Putamen (tissue), 1 donor: ENCODE measurements around the gene RELL2.
"Not testable (repeated sequence)": the region's sequence is repeated elsewhere in the genome, so short reads cannot be mapped to it uniquely, and the experiment has no call there.

Experiments
- DNase-seq: peaks from one replicate; pipeline ENCODE4 v3.0.0-alpha.2; 2016; ENCODE audit warnings: low spot score

Gene RELL2

DNA sequence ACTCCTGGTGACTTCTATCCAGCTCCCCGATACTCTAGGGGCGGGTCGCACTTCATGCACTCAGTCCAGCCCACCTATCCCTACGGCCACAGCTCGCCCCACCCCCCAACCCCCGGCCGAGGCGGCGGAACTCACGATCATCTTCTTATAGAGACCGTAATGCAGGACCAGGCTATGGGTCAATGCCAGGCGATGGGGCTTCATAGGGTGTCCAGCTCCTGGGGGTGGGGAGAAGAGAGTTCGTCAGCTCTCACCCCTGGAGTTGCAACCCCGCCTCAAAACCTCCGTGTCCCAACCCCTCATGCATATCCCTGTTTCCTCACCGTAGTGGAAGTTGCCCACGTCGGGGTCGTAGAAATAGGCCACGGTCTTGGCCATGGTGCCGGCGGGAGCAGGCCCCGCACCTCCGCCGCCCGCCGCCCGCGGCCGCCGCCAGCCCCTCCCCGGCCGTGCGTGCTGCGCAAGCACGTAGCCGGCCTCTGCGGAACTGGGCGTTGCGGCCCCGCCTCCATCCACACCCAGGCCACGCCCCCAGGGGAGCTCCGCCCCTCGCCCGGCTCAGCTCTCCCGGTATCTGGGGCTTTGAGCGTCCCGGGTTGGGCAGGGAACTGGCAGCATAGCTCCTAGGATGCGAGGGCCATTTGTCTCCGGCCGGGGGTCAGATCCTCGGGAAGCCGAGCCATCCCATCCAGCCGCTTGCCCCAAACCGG, at the start of gene RELL2, which contains the start of gene HDAC3:
Gene RELL2, plus strand, starts transcription at position 585 of the 710 bp plus-strand sequence. CDS start 1,229 bp downstream, outside the sequence.
Gene HDAC3, minus strand, starts transcription at position 437 of the 710 bp plus-strand sequence. Its CDS starts 59 bp downstream, at position 378.
- peak; percentile 90 for DNase-seq

DNA sequence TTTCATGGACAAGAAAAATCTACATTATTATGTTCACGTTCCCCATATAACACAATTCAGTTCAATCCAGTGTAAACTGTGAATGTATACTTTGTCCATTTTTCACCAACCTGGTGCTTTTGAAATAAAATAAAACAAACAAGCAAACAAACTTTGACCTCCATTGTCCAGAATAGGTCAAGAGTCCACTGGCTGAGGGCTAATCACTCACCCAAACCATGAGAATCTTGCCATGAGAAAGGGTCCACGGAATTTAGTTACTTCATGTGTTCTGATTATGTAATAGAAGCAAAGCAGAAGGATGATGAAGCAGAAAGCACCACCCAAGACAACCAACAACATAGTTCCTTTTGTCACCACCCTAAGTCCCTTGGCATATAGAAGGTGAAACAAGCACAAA, 46.7 kb upstream of the RELL2 start:
- no peak for DNase-seq

DNA sequence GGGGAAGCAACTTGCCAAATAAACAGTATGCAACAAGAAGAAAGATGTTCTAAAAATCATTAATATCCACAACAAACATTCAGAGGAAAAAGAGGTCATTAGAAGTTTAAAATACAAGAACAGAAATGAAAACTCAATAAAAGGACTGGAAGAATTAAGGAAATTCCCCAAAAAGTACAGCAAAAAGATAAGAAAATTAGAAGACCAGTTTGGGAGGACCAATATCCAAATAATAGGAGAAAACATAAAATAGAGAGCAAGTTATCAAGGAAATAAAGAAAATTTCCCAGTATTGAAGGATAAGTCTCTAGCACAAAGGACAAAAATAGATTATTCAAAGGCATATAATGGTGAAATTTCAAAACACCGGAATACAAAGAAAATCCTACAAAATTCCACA, 39.9 kb upstream of the RELL2 start:
- no peak for DNase-seq

DNA sequence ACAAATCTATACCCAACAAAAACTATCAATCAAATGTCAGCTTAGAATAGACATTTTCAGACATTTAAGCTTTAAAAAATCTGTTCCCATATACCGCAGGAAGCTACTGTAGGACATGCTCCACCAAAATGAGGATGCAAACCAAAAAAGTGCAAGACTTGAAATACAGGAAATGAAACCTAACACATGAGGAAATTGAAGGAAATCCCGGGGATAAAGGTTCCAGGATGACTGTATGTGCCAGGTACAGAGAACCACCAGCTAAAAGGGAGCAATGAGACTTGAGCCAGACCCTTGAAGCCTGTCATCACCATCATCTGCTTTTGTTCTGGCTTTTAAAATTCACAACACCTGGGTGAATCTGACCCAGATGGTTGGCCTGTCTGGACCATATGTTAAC, 39.4 kb upstream of the RELL2 start:
- DNase-seq = no peak

- DNase-seq = no peak
These were observed 39.0 kb upstream of the RELL2 start for GRCh38 chr5:141597814-141598213.

GRCh38 chr5:141598391-141599345, 38.1 kb upstream of the RELL2 start:
- DNase-seq = no peak

DNA sequence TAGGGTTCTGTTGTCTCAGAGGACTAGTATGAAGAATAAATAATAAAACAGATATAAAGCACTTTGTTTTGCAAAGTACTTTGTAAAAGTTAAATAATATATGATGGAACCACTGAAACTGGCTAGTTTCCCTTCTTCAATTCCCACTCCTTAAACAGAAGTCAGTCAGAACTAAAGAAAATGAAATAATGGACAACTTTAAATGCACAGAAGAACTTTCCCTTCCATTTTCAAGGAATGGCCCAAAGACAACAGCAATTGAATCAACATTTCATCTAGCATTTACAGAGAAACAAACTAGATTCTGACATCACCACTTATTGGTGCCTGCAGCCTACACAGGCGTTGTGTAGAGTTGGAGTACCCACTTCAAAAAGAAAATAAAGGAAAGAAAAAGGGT, 34.2 kb upstream of the RELL2 start:
- DNase-seq = no peak

GRCh38 chr5:141603923-141604717, 32.7 kb upstream of the RELL2 start:
- no peak for DNase-seq

DNA sequence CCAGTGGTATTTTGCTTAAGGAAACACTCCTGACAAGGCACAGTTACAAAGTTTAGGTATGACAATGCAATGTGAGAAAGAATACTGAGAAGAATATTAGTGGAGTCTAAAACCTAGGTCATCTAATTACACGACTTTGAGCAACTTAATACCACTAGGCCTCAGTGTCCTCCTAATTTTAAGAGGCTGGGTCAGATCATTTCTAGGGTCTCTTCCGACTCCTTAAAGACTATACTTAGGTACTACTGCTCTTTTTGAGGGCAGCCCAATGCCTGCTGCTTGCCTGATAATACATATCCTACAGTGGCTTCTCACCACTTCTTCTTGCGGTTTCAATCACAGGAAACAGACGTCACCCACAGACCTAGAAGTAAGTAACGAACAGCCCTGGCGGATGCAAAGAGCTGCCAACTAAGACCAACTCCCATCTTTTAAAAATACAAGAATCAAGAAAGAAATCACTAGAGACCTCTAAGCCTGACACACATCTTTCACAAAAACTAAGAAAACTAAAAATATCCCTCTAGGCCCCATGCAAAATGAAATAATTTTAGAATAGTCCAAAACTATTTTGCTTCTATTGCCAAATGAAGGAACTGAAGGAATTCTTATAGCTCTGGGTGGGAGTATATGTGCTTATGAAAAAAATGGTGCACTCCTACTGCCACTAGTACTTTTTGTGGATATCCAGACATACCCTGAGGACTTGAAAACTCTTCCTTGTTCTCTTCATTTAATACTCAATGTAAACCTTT, 31.1 kb upstream of the RELL2 start:
- no peak for DNase-seq

DNA sequence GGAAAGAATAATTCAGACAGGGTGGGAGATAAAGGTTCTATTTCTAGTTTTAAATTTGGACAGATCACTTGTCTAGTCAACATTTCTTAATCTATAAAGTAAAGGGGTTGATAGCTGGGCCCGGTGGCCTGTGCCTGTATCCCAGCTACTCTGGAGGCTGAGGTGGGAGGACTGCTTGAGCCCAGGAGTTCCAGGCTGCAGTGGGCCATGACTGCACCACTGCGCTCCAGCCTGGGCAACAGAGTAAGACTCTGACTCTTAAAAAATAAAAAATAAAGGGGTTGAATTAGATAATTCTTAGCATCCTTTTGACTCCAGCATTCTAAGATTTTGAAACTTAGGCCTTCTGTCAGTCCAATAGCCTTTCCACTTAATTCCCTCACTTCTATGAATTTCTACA, 28.8 kb upstream of the RELL2 start:
- no peak for DNase-seq

- DNase-seq = no peak
These were observed 28.2 kb upstream of the RELL2 start for GRCh38 chr5:141608557-141608956.

DNA sequence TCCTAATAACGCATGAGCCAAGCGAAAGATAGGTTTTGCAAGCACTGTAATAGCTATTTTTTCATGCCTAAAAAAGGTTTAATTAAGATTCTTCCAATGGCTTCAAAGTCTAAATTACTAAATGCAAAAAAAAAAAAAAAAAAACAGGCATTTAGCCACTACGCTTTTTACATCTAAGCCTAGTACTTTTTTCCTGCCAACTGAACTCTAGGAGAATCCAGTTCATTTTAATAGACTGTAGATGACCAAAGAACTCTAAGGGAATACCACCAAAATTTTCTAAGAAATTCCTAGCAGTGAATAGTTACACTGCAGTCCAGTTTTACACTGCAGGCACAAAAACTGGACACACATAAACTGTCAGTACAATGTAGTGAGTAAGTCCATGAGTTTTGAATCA, 27.8 kb upstream of the RELL2 start:
- no peak for DNase-seq

- not testable (repeated sequence) for DNase-seq
These were observed 26.9 kb upstream of the RELL2 start for GRCh38 chr5:141609921-141610320.

- no peak for DNase-seq
These were observed 25.5 kb upstream of the RELL2 start for GRCh38 chr5:141611289-141611688.

DNA sequence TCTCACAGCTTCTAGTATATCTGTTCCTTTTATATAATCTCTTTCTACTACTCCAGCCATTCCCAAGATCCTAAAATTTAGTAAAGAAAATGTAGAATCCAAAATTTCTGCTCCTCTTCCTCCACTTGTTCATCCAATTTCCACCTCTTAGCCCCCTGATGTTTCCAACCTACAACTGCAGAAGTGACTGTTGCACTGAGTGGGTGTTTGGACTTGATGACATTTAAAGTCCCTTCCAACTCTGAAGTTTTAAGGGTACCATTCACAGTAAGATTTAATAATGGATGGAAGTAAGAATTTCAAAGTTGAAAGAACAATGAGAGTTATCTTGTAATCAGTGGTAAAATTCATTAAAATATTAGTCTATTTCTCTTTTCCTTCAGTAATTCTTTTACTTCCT, 23.5 kb upstream of the RELL2 start:
- DNase-seq = no peak

GRCh38 chr5:141615991-141616720, 20.6 kb upstream of the RELL2 start:
- DNase-seq = no peak

GRCh38 chr5:141617128-141617527, 19.7 kb upstream of the RELL2 start:
- DNase-seq = no peak

DNA sequence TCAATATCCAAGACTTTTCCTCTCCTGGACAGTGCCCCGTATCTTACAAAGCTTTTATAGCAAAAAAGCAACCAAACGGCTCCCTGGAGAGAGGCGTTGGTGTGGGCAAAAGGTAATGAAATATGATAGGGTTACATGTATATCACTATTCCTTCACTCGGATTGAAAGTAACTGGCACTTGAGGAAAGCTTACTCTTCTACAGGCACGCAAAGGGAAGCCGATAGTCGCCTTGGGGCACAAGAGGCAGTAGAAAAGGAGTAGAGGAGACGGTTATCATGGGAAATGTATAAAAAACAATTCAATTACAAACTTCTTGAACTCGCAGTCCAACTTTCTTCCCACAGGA, 19.1 kb upstream of the RELL2 start:
- DNase-seq = no peak

DNA sequence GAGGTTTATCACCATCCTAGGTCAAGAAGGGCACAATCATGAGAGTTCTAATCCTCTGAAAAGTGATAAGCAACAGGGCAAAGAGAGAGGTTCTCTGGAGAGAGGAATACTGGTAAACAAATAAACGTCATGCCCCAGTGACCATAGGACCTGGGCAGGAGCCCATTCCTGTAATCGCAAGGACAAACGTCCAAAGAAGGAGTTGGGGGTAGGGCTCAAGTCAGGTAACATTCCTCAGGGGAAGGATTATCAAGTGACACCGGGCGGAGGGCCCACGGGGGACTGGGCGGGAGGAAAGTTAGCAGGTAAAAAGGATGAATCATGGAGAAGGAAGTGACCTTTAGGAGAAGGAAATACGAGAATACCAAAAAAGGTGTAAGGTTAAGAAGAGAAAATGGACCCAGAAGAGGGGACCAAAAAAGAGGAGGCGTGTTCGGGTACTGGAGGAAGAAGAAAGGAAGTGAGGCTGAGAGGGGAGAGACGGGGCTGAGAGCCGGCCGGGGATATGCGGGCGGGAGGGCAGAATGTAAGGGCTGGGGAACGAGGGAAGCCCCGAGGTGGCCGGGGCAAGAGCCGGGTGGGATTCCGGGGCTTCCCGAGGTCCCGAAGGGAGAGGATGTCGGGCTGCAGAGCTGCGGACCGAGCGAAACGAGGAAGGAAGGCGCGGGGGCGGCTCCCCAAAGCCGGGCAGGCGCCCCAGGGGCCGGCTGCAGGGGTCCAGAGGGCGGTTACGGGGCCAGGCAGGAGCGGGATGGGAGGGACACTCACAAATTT, 18.6 kb upstream of the RELL2 start:
- no peak for DNase-seq
